ENCODE data around the gene KRTCAP3.
A peak's percentile ranks its signal among the peaks of the same experiment; 100 is the strongest.

Gene KRTCAP3

DNA sequence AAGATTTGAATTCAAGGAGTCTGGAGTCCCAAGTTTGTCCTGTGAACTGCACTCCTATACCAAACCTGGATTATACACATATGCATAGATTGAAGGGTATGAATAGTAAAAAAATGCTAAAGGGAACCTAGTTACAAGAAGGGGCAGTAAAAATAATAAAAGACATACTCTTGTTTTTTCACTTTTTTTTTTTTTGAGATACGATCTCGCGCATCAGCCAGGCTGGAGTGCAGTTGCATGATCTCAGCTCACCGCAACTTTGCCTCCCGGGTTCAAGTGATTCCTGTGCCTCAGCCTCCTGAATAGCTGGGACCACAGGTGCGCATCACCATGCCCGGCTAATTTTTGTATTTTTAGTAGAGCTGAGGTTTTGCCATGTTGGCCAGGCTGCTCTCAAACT lies 22.3 kb downstream of the KRTCAP3 start:
- Histone ChIP-seq H3K27me3 (ENCODE audit: insufficient read depth, low read length) (no peaks in the 10 kb centered on the region), H3K79me1 (ENCODE audit: low read length) (no peaks in the 10 kb centered on the region), H2AFZ (ENCODE audit: insufficient read depth, low read length, poor library complexity) (no peak overlapping the region), H3K4me1 (ENCODE audit: control insufficient read depth in 1 of 2, insufficient read depth in 2 of 2, low read length in 2 of 2) (no peaks in the 10 kb centered on the region), H3K9ac (ENCODE audit: low read length) (no peak overlapping the region), H2BK120ac (ENCODE audit: insufficient read depth, low read length, poor library complexity) (no peak overlapping the region), H3K4me2 (ENCODE audit: low read length) (no peak overlapping the region), H2BK12ac (ENCODE audit: low read length) (no peak overlapping the region), H4K8ac (ENCODE audit: low read depth, low read length) (no peak overlapping the region), H3K9me3 (ENCODE audit: insufficient read depth, low read depth, low read length) (no peaks in the 10 kb centered on the region), H4K91ac (ENCODE audit: low read depth, low read length) (no peak overlapping the region), H3K18ac (ENCODE audit: low read length) (no peak overlapping the region), H3K4me3 (ENCODE audit: low read depth, low read length) (no peak overlapping the region), H3K36me3 (ENCODE audit: control insufficient read depth in 1 of 2, insufficient read depth in 2 of 2, low read length in 2 of 2) (no peaks in the 10 kb centered on the region), H3K79me2 (ENCODE audit: control insufficient read depth, insufficient read depth, low read length, poor library complexity) (no peaks in the 10 kb centered on the region), H3K14ac (ENCODE audit: low read length) (no peak overlapping the region), H3K23ac (ENCODE audit: low read length) (no peak overlapping the region), H2BK5ac (ENCODE audit: low read depth, low read length, poor library complexity) (no peak overlapping the region), H3K4ac (ENCODE audit: low read depth, low read length) (no peak overlapping the region), H4K12ac (ENCODE audit: low read depth, low read length) (no peak overlapping the region), H2AK5ac (ENCODE audit: low read length) (no peak overlapping the region), H3K27ac (ENCODE audit: low read depth, low read length) (no peak overlapping the region)
- no peak for DNase-seq
- no CpG with 5 or more reads among the region's 7 CpGs for WGBS (ENCODE audit: extremely low coverage, insufficient coverage, insufficient read length)

DNA sequence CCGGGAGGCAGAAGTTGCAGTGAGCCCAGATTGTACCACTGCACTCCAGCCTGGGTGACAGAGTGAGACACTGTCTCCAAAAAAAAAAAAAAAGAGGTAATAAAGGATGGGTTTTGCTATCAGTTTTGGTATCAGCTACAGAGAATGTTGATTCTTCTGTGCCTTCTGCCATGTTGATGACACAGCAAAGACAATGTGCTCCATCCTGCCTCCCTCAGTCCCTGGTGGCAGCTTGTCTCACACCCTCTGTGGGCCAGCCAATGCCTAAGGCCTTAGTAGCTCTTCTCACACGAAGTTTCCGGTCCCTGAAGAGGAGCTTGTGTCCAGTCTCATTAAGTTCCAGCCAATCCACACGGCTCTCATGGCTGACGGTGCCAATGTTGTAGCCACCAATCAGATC lies 29.8 kb downstream of the KRTCAP3 start:
- H3K4me2 ChIP-seq (ENCODE audit: low read length): no peak overlapping the region
- no peak overlapping the region for H2BK12ac ChIP-seq (ENCODE audit: low read length)
- no peak overlapping the region for H4K91ac ChIP-seq (ENCODE audit: low read depth, low read length)
- H3K4me3 ChIP-seq (ENCODE audit: low read depth, low read length): no peak overlapping the region
- H4K12ac ChIP-seq (ENCODE audit: low read depth, low read length): no peak overlapping the region
- H3K27me3 ChIP-seq (ENCODE audit: insufficient read depth, low read length): no peaks in the 10 kb centered on the region
- no peak overlapping the region for H2AFZ ChIP-seq (ENCODE audit: insufficient read depth, low read length, poor library complexity)
- no peak overlapping the region for H3K18ac ChIP-seq (ENCODE audit: low read length)
- no peak overlapping the region for H3K14ac ChIP-seq (ENCODE audit: low read length)
- peaks cover 1 to 4% of the 10 kb centered on the region in 2 experiments for H3K36me3 ChIP-seq (ENCODE audit: control insufficient read depth in 1 of 2, insufficient read depth in 2 of 2, low read length in 2 of 2)
- no peaks in the 10 kb centered on the region for H3K79me1 ChIP-seq (ENCODE audit: low read length)
- no peaks in the 10 kb centered on the region for H3K79me2 ChIP-seq (ENCODE audit: control insufficient read depth, insufficient read depth, low read length, poor library complexity)
- WGBS (ENCODE audit: extremely low coverage, insufficient coverage, insufficient read length): no CpG with 5 or more reads among the region's 5 CpGs
- no peak overlapping the region for H4K8ac ChIP-seq (ENCODE audit: low read depth, low read length)
- no peak overlapping the region for H2BK5ac ChIP-seq (ENCODE audit: low read depth, low read length, poor library complexity)
- H3K27ac ChIP-seq (ENCODE audit: low read depth, low read length): no peak overlapping the region
- H3K23ac ChIP-seq (ENCODE audit: low read length): no peak overlapping the region
- H3K9ac ChIP-seq (ENCODE audit: low read length): no peak overlapping the region
- DNase-seq: no peak
- H3K4ac ChIP-seq (ENCODE audit: low read depth, low read length): no peak overlapping the region
- no peaks in the 10 kb centered on the region for H3K4me1 ChIP-seq (ENCODE audit: control insufficient read depth in 1 of 2, insufficient read depth in 2 of 2, low read length in 2 of 2)
- H2BK120ac ChIP-seq (ENCODE audit: insufficient read depth, low read length, poor library complexity): no peak overlapping the region
- H2AK5ac ChIP-seq (ENCODE audit: low read length): no peak overlapping the region
- no peaks in the 10 kb centered on the region for H3K9me3 ChIP-seq (ENCODE audit: insufficient read depth, low read depth, low read length)

DNA sequence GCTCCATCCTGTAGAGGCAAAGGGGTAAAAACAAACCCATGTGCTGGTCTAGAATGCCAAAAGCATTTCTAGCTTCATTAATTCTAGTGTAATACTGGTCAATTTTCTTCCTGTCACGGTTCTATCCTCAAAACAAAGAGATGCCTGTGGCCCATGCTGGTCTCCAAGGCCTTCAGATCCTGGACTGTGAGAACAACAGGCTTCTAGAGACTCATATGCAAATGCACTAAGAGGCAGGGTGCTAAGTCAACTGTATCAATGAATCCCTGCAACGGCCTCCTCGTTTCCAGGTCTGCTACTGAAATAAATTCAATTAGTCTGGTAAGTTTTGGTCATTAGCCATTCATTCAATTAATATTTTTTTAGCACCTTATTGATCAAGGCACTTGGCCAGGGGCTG lies 43.3 kb downstream of the KRTCAP3 start:
- no peak overlapping the region for H2BK120ac ChIP-seq (ENCODE audit: insufficient read depth, low read length, poor library complexity)
- H3K4me2 ChIP-seq (ENCODE audit: low read length): no peak overlapping the region
- no peak overlapping the region for H4K12ac ChIP-seq (ENCODE audit: low read depth, low read length)
- H2BK5ac ChIP-seq (ENCODE audit: low read depth, low read length, poor library complexity): no peak overlapping the region
- H3K4me3 ChIP-seq (ENCODE audit: low read depth, low read length): no peak overlapping the region
- H4K91ac ChIP-seq (ENCODE audit: low read depth, low read length): no peak overlapping the region
- no peaks in the 10 kb centered on the region for H3K9me3 ChIP-seq (ENCODE audit: insufficient read depth, low read depth, low read length)
- H4K8ac ChIP-seq (ENCODE audit: low read depth, low read length): no peak overlapping the region
- WGBS (ENCODE audit: extremely low coverage, insufficient coverage, insufficient read length): no CpG with 5 or more reads among the region's 3 CpGs
- no peak overlapping the region for H2AFZ ChIP-seq (ENCODE audit: insufficient read depth, low read length, poor library complexity)
- H3K27ac ChIP-seq (ENCODE audit: low read depth, low read length): no peak overlapping the region
- H3K27me3 ChIP-seq (ENCODE audit: insufficient read depth, low read length): no peaks in the 10 kb centered on the region
- H3K79me1 ChIP-seq (ENCODE audit: low read length): no peaks in the 10 kb centered on the region
- H3K79me2 ChIP-seq (ENCODE audit: control insufficient read depth, insufficient read depth, low read length, poor library complexity): no peaks in the 10 kb centered on the region
- no peak overlapping the region for H3K4ac ChIP-seq (ENCODE audit: low read depth, low read length)
- H3K23ac ChIP-seq (ENCODE audit: low read length): no peak overlapping the region
- no peak overlapping the region for H3K9ac ChIP-seq (ENCODE audit: low read length)
- H3K18ac ChIP-seq (ENCODE audit: low read length): no peak overlapping the region
- no peak for DNase-seq
- no peak overlapping the region for H2AK5ac ChIP-seq (ENCODE audit: low read length)
- H3K4me1 ChIP-seq (ENCODE audit: control insufficient read depth in 1 of 2, insufficient read depth in 2 of 2, low read length in 2 of 2): peaks cover 0 to 5% of the 10 kb centered on the region in 2 experiments
- no peak overlapping the region for H3K14ac ChIP-seq (ENCODE audit: low read length)
- H3K36me3 ChIP-seq (ENCODE audit: control insufficient read depth in 1 of 2, insufficient read depth in 2 of 2, low read length in 2 of 2): peaks cover 1 to 2% of the 10 kb centered on the region in 2 experiments
- no peak overlapping the region for H2BK12ac ChIP-seq (ENCODE audit: low read length)

DNA sequence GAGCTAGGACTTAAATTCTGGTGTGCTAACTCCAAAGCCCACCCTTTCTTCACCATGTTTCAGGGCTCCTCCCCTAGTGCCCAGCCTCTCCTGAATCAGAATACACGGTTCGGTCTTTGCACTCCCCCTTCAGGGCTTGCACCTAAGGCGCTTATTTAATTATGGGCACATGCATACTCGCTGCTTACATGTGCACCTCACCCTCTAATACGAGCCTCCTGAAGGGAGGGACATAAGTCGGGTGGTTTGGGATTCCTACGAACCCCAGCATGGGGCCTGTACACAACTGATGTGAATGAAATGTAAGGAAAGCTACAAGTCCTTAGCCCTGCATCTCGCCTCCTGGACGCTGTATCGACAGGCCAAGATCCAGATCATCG lies 46.9 kb downstream of the KRTCAP3 start:
- Histone ChIP-seq H3K36me3 (ENCODE audit: control insufficient read depth in 1 of 2, insufficient read depth in 2 of 2, low read length in 2 of 2) (peaks cover 0 to 1% of the 10 kb centered on the region in 2 experiments), H3K27ac (ENCODE audit: low read depth, low read length) (no peak overlapping the region), H3K4me1 (ENCODE audit: control insufficient read depth in 1 of 2, insufficient read depth in 2 of 2, low read length in 2 of 2) (peaks cover 0 to 5% of the 10 kb centered on the region in 2 experiments), H2AK5ac (ENCODE audit: low read length) (no peak overlapping the region), H2BK12ac (ENCODE audit: low read length) (no peak overlapping the region), H4K12ac (ENCODE audit: low read depth, low read length) (no peak overlapping the region), H3K18ac (ENCODE audit: low read length) (no peak overlapping the region), H3K4me3 (ENCODE audit: low read depth, low read length) (peak overlapping the region; percentile 75), H3K9ac (ENCODE audit: low read length) (peak overlapping the region; percentile 3), H3K23ac (ENCODE audit: low read length) (no peak overlapping the region), H3K4me2 (ENCODE audit: low read length) (peak overlapping the region; percentile 86), H2BK120ac (ENCODE audit: insufficient read depth, low read length, poor library complexity) (no peak overlapping the region), H4K91ac (ENCODE audit: low read depth, low read length) (no peak overlapping the region), H3K79me2 (ENCODE audit: control insufficient read depth, insufficient read depth, low read length, poor library complexity) (no peaks in the 10 kb centered on the region), H2BK5ac (ENCODE audit: low read depth, low read length, poor library complexity) (no peak overlapping the region), H3K79me1 (ENCODE audit: low read length) (no peaks in the 10 kb centered on the region), H4K8ac (ENCODE audit: low read depth, low read length) (peak overlapping the region; percentile 69), H3K4ac (ENCODE audit: low read depth, low read length) (no peak overlapping the region), H3K27me3 (ENCODE audit: insufficient read depth, low read length) (peaks cover 2% of the 10 kb centered on the region), H2AFZ (ENCODE audit: insufficient read depth, low read length, poor library complexity) (peak overlapping the region; percentile 5), H3K14ac (ENCODE audit: low read length) (no peak overlapping the region), H3K9me3 (ENCODE audit: insufficient read depth, low read depth, low read length) (peaks cover 1% of the 10 kb centered on the region)
- WGBS (ENCODE audit: extremely low coverage, insufficient coverage, insufficient read length): no CpG with 5 or more reads among the region's 11 CpGs
- peak; percentile 1 to 35 for DNase-seq
